Measurements from ENCODE around the gene MARF1.

Gene MARF1

DNA sequence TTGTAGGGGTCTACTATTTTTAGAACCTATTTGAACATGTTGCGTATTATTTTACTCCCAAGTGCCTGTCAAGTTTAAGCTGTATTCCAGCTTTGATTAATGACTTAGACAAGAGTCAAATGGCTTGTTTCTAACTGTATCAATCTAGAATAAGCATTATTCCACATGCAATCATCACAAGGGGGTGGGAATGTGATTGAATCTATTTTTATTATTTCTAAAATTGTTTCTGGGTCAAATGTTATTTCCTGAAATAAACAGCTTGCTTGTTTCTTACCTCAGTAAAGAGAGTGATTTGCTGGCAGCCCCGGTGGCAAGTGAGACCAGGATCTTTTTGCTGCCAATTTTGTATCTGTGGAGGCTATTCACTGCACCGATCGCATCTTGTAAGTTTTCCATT lies 21.5 kb downstream of the MARF1 start:
- Histone ChIP-seq H3K9me3 (ENCODE audit: control insufficient read depth, low read length) (no peaks in the 10 kb centered on the region), H3K4me1 (ENCODE audit: control insufficient read depth, insufficient read depth, low read length, poor library complexity, severe bottlenecking) (peaks cover 3% of the 10 kb centered on the region), H3K27ac (ENCODE audit: low read depth, low read length, severe bottlenecking) (no peak overlapping the region), H3K36me3 (ENCODE audit: control insufficient read depth, insufficient read depth, low read length) (peaks cover 94% of the 10 kb centered on the region), H3K4me3 (ENCODE audit: extremely low read depth, insufficient read depth, low read length, poor library complexity, severe bottlenecking) (no peak overlapping the region)
- WGBS, 2 experiments (ENCODE audit: insufficient coverage in 2 of 2), result 94 to 100% methylated on average over 3 of the region's 4 CpGs

DNA sequence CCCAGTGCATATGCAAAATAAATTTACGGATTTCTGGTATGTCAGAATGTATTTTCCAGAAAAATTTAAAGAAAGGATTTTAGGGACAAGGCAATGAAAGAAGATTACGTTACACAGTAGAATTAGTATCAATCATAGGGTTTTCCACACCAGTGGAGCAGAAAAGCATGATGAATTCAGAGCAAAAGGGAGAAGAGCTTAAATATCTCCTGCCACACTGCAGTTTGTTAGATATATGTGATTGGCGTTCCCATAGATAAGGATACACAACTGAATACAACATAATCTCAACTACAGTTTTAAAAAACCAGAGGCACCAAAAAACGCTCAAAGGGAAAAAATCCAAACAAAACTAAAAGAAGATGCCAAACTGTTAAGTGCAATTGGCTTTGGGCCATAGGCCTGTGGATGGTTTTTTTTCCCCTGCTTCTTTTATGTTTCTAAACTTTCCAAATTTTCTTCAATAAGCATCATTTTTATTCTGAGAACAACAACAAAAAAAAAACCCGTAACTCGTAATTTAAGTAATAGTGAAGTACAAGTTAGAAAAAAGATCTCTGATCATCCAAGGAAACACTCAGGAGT lies 22.3 kb downstream of the MARF1 start:
- H3K27ac ChIP-seq (ENCODE audit: low read depth, low read length, severe bottlenecking), result no peak overlapping the region
- peaks cover 96% of the 10 kb centered on the region for H3K36me3 ChIP-seq (ENCODE audit: control insufficient read depth, insufficient read depth, low read length)
- no peak overlapping the region for H3K4me3 ChIP-seq (ENCODE audit: extremely low read depth, insufficient read depth, low read length, poor library complexity, severe bottlenecking)
- WGBS, 2 experiments (ENCODE audit: insufficient coverage in 2 of 2), result 92 to 100% methylated on average over 1 to 2 of the region's 6 CpGs
- H3K4me1 ChIP-seq (ENCODE audit: control insufficient read depth, insufficient read depth, low read length, poor library complexity, severe bottlenecking), result peaks cover 3% of the 10 kb centered on the region
- no peaks in the 10 kb centered on the region for H3K9me3 ChIP-seq (ENCODE audit: control insufficient read depth, low read length)

DNA sequence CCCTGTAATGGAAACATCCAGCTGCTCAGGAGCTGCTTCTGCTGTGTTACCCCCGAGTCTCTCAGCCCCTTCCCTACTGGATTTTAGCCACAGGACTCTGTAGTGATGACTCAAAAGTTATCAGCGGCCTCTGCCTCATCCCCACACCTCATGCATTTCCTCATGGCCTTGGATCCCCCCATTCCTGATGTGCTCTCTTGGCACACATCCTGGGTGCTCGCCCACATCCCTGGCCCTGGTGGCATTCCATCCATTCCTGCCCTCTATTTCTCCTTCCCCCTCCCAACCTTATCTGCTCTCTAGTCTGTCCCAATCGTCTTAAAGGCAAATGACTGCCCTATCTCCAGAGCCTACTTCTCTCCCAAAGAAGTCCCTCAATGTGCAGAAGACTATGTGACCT lies 24.6 kb downstream of the MARF1 start:
- peaks cover 89% of the 10 kb centered on the region for H3K36me3 ChIP-seq (ENCODE audit: control insufficient read depth, insufficient read depth, low read length)

DNA sequence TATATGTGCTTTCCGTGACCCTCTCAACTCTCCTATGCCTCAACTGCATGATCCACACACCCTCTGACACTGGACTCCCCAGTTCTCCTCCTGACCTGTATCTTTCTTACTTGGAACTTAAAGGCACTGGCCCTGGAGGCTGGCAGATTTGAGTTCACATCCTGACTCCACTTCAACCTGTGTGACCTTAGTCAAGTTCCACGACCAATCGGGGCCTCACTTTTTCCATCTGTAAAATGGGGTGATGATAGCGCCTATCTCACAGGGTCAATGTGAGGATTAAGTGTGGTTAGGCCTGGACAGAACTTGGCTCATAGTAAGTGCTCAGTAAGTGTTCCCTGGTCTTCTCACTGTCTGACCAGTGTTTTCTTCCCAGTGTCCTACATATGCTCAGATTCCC lies 25.1 kb downstream of the MARF1 start:
- Histone ChIP-seq H3K36me3 (ENCODE audit: control insufficient read depth, insufficient read depth, low read length) (peaks cover 89% of the 10 kb centered on the region), H3K9me3 (ENCODE audit: control insufficient read depth, low read length) (no peaks in the 10 kb centered on the region), H3K27ac (ENCODE audit: low read depth, low read length, severe bottlenecking) (no peak overlapping the region), H3K4me3 (ENCODE audit: extremely low read depth, insufficient read depth, low read length, poor library complexity, severe bottlenecking) (no peak overlapping the region), H3K4me1 (ENCODE audit: control insufficient read depth, insufficient read depth, low read length, poor library complexity, severe bottlenecking) (peaks cover 3% of the 10 kb centered on the region)
- WGBS, 2 experiments (ENCODE audit: insufficient coverage in 2 of 2), result 92 to 94% methylated on average over 1 to 2 of the region's 4 CpGs

More for the DNA sequence above, 24.6 kb downstream of the MARF1 start:
- Histone ChIP-seq H3K4me3 (ENCODE audit: extremely low read depth, insufficient read depth, low read length, poor library complexity, severe bottlenecking) (no peak overlapping the region), H3K4me1 (ENCODE audit: control insufficient read depth, insufficient read depth, low read length, poor library complexity, severe bottlenecking) (peaks cover 3% of the 10 kb centered on the region), H3K9me3 (ENCODE audit: control insufficient read depth, low read length) (no peaks in the 10 kb centered on the region), H3K27ac (ENCODE audit: low read depth, low read length, severe bottlenecking) (no peak overlapping the region)
- 91 to 97% methylated on average over 4 of the region's 4 CpGs for WGBS, 2 experiments (ENCODE audit: insufficient coverage in 2 of 2)

DNA sequence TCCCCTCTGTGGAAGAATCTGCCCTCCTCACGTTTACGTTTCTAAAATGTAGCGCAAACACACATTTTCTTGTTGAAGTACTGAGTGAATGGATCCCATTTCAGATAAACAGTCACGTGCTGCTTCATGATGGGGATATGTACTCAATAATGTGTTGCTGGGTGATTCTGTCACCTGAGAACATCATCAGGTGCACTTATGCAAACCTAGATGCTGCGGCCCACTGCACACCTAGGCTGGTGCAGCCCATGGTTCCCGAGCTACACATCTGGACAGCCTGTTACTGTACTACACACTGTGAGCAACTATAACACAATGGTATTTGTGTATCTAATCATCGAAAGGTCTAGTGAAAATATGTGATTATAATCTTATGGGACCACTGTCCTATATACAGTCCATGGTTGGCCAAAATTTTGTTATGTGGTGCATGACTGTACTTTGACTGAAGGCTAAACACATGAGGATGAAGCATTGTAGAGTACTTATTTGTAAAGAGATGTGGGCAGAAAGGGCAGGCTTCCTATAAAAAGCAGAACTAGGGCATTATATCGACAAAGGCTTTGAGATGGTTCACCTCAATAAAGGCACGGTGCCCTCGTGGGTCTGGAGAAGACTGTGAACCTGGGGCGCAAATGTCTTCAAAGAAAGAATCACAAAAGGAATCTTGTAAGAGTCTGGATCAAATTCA lies 26.3 kb downstream of the MARF1 start:
- Histone ChIP-seq H3K9me3 (ENCODE audit: control insufficient read depth, low read length) (no peaks in the 10 kb centered on the region), H3K4me1 (ENCODE audit: control insufficient read depth, insufficient read depth, low read length, poor library complexity, severe bottlenecking) (peaks cover 10% of the 10 kb centered on the region), H3K36me3 (ENCODE audit: control insufficient read depth, insufficient read depth, low read length) (peaks cover 89% of the 10 kb centered on the region), H3K4me3 (ENCODE audit: extremely low read depth, insufficient read depth, low read length, poor library complexity, severe bottlenecking) (no peak overlapping the region), H3K27ac (ENCODE audit: low read depth, low read length, severe bottlenecking) (no peak overlapping the region)
- 98 to 99% methylated on average over 8 to 11 of the region's 11 CpGs for WGBS, 2 experiments (ENCODE audit: insufficient coverage in 2 of 2)

DNA sequence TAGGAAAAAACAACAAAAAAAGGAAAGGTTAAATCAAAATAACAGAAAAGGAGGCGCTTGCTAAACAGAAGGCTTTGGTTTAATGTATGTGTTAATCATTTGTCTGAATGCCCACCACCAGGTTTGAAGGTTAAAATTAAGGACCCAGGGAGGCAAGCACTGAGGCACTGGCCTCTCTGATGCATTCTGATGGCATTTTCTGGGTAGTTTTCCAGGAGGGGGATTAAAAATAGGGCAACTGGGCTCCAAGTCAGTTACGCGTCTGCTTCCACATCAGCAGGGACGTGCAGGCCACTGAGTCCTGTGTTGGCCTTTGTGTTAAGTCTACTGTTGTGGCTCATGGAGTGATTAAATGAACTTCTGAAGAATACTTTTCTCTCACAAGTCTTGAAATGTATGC lies 26.9 kb downstream of the MARF1 start:
- Histone ChIP-seq H3K27ac (ENCODE audit: low read depth, low read length, severe bottlenecking) (no peak overlapping the region), H3K36me3 (ENCODE audit: control insufficient read depth, insufficient read depth, low read length) (peaks cover 89% of the 10 kb centered on the region), H3K4me3 (ENCODE audit: extremely low read depth, insufficient read depth, low read length, poor library complexity, severe bottlenecking) (no peak overlapping the region), H3K4me1 (ENCODE audit: control insufficient read depth, insufficient read depth, low read length, poor library complexity, severe bottlenecking) (peaks cover 11% of the 10 kb centered on the region), H3K9me3 (ENCODE audit: control insufficient read depth, low read length) (no peaks in the 10 kb centered on the region)
- 93 to 100% methylated on average over 4 of the region's 4 CpGs for WGBS, 2 experiments (ENCODE audit: insufficient coverage in 2 of 2)

DNA sequence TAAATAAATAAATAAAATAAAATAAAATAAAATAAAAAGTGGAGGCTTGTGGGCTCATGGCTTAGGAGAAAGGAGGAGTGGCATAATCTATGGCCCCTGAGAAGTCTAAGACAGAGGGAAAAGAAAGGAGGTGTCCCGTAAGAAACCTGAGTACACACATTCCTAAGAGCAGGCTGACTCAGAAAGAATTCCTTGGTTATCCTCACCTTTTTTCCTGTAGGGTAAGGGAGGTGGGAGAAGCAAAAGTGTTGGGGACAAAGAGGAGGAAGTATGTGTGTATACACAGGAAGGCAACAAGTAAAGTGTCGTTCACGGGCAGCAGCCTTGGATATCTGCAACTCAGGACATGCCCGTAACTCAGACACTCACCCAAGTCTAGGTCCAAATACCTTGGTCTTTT lies 29.3 kb downstream of the MARF1 start:
- Histone ChIP-seq H3K4me1 (ENCODE audit: control insufficient read depth, insufficient read depth, low read length, poor library complexity, severe bottlenecking) (peaks cover 15% of the 10 kb centered on the region), H3K27ac (ENCODE audit: low read depth, low read length, severe bottlenecking) (no peak overlapping the region), H3K9me3 (ENCODE audit: control insufficient read depth, low read length) (no peaks in the 10 kb centered on the region), H3K36me3 (ENCODE audit: control insufficient read depth, insufficient read depth, low read length) (peaks cover 89% of the 10 kb centered on the region), H3K4me3 (ENCODE audit: extremely low read depth, insufficient read depth, low read length, poor library complexity, severe bottlenecking) (no peak overlapping the region)
- WGBS, 2 experiments (ENCODE audit: insufficient coverage in 2 of 2), result 93 to 100% methylated on average over 2 to 3 of the region's 4 CpGs

DNA sequence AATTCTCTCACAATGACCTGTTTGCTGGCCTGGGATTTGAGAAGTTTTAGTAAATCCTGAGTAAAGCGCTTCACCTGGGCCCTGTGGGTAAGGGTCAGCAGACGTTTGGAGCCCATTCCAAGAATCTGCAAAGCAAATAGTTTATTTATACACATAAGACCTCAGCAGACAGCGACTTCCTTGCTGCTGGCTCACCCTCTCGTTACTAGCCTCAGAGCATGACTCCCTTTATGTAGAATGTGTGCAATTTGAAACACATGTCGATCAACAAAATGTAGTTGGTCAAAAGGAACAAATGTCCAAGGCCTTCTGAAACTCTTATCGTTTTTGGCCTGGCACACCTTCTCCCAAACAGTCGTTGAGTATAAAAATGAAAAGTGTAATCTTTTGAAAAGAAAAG lies 31.3 kb downstream of the MARF1 start:
- H3K9me3 ChIP-seq (ENCODE audit: control insufficient read depth, low read length), result no peaks in the 10 kb centered on the region
- no peak overlapping the region for H3K27ac ChIP-seq (ENCODE audit: low read depth, low read length, severe bottlenecking)
- no peak overlapping the region for H3K4me3 ChIP-seq (ENCODE audit: extremely low read depth, insufficient read depth, low read length, poor library complexity, severe bottlenecking)
- peaks cover 90% of the 10 kb centered on the region for H3K36me3 ChIP-seq (ENCODE audit: control insufficient read depth, insufficient read depth, low read length)
- H3K4me1 ChIP-seq (ENCODE audit: control insufficient read depth, insufficient read depth, low read length, poor library complexity, severe bottlenecking), result peaks cover 23% of the 10 kb centered on the region
- 95% methylated on average over 6 to 7 of the region's 7 CpGs for WGBS, 2 experiments (ENCODE audit: insufficient coverage in 2 of 2)

DNA sequence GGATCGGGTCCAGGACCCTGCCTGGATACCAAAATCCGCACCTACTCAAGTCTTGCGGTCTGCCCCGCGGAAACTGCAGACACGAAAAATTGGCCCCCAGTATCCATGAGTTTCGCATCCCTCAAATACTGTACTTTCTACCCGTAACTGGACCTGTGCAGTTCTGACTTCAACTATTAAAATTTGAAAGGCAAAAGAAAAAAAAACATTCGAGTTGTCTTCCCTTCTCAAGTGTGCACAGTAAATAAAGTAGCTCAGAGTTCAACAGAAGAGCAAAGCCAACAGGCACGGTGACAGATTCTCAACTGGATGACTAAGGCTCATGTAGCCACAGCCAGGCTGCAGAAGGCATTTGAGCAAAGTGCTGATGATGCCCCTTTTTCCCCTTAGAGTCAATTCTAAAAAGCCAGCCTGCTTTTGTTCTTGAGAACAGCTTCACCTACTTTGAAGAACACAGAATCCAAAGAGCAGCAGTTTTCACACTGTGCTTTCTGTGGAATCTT lies 32.5 kb downstream of the MARF1 start:
- no peak overlapping the region for H3K27ac ChIP-seq (ENCODE audit: low read depth, low read length, severe bottlenecking)
- WGBS, 2 experiments (ENCODE audit: insufficient coverage in 2 of 2), result 90 to 96% methylated on average over 9 to 10 of the region's 10 CpGs
- H3K9me3 ChIP-seq (ENCODE audit: control insufficient read depth, low read length), result no peaks in the 10 kb centered on the region
- H3K4me1 ChIP-seq (ENCODE audit: control insufficient read depth, insufficient read depth, low read length, poor library complexity, severe bottlenecking), result peaks cover 23% of the 10 kb centered on the region
- peaks cover 89% of the 10 kb centered on the region for H3K36me3 ChIP-seq (ENCODE audit: control insufficient read depth, insufficient read depth, low read length)
- H3K4me3 ChIP-seq (ENCODE audit: extremely low read depth, insufficient read depth, low read length, poor library complexity, severe bottlenecking), result no peak overlapping the region

DNA sequence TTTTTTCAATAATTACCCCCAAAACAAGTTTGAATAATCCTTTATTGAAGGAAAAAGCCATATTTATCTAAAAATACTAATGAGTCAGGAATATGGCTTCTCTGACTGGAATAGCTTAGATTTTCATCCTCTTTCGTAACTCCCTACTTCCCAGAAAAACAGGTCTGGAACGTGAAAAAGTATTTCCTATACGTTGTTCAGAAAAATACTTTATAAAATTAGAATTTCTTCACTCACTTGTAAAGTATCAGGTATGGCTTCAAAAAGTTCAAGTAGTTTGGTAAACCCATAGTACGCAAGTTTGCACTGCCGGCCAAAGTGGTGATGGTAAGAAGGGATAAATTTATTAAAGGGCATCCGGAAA lies 33.7 kb downstream of the MARF1 start:
- peaks cover 89% of the 10 kb centered on the region for H3K36me3 ChIP-seq (ENCODE audit: control insufficient read depth, insufficient read depth, low read length)
- H3K4me3 ChIP-seq (ENCODE audit: extremely low read depth, insufficient read depth, low read length, poor library complexity, severe bottlenecking), result no peak overlapping the region
- H3K9me3 ChIP-seq (ENCODE audit: control insufficient read depth, low read length), result no peaks in the 10 kb centered on the region
- H3K4me1 ChIP-seq (ENCODE audit: control insufficient read depth, insufficient read depth, low read length, poor library complexity, severe bottlenecking), result peaks cover 25% of the 10 kb centered on the region
- 80 to 94% methylated on average over 2 to 3 of the region's 6 CpGs for WGBS, 2 experiments (ENCODE audit: insufficient coverage in 2 of 2)
- no peak overlapping the region for H3K27ac ChIP-seq (ENCODE audit: low read depth, low read length, severe bottlenecking)
